A549 (cell line): Measurements from ENCODE around the gene PRDM2. TPM values are rescaled to one million over a fixed set of nuclear protein-coding genes. Genes with fewer than 3 reads are reported as not detected.

ENCODE experiments used
- ATAC-seq, 2 experiments: fragments of 200-7000 bp in 1 of 2; fragments of >200 bp in 1 of 2; cut with Nextera tagmentation in 1 of 2; cut with Tn5 transposase in 1 of 2; 3 replicates each; pipeline versions ENCODE4 v1.8.0 to v1.9.1; 2018 to 2020; ENCODE audit warnings: mild to moderate bottlenecking in 1 of 2, moderate library complexity in 1 of 2
- CTCF ChIA-PET: fragments of 300-600 bp; sonication (Branson Sonifier 250); formaldehyde crosslinking; extraction: SDS; loops from one replicate; lab custom pipeline; 2021; ENCODE audit warnings: antibody characterized with exemption, inconsistent platforms; lab: Yijun Ruan, JAX
- POLR2A ChIA-PET: fragments of 350-600 bp; formaldehyde crosslinking; extraction: SDS; loops from one replicate; lab custom pipeline; 2021; ENCODE audit warnings: antibody characterized with exemption, inconsistent platforms; lab: Yijun Ruan, JAX
- DNase-seq, 2 experiments: peaks; one replicate each; pipeline versions ENCODE4 v3.0.0 to v3.0.0-alpha.2; 2011 to 2016; ENCODE audit warnings: low read depth in 1 of 2, low spot score in 1 of 2
- FAIRE-seq: peaks from 2 replicates; lab custom pipeline; 2011; peaks lifted over from hg19 to GRCh38; lab: Jason Lieb, UNC
- H3K27ac ChIP-seq, 2 experiments: fragments of >200 bp; sonication (Bioruptor Twin); formaldehyde crosslinking; 3 replicates each; pipeline ENCODE4 v1.5.1; 2016 to 2017
- H3K4me1 ChIP-seq: fragments of >200 bp; sonication (Bioruptor Twin); formaldehyde crosslinking; 3 replicates; pipeline ENCODE4 v1.6.1; 2016
- H3K4me2 ChIP-seq: fragments of >200 bp; sonication (Bioruptor Twin); formaldehyde crosslinking; 3 replicates; pipeline ENCODE4 v1.6.1; 2016
- H3K4me3 ChIP-seq: fragments of >200 bp; sonication (Bioruptor Twin); formaldehyde crosslinking; 3 replicates; pipeline ENCODE4 v1.5.1; 2016
- H3K9me3 ChIP-seq: fragments of >200 bp; sonication (Bioruptor Twin); formaldehyde crosslinking; 3 replicates; pipeline ENCODE4 v1.6.1; 2016
- BCL3 ChIP-seq: fragments of >200 bp; sonication (Bioruptor Twin); formaldehyde crosslinking; IDR thresholded peaks from 3 replicates; pipeline ENCODE4 v1.6.1; 2016
- CHD4 ChIP-seq: fragments of 200-600 bp; sonication (generic); IDR thresholded peaks from 2 replicates; pipeline ENCODE4 v1.6.1; 2016; ENCODE audit warnings: antibody characterized with exemption, mild to moderate bottlenecking, borderline replicate concordance
- EHF ChIP-seq: fragments of 250-450 bp; sonication (Bioruptor Pico); IDR thresholded peaks from 2 replicates; pipeline ENCODE4 v1.5.0; 2020; ENCODE audit warnings: mild to moderate bottlenecking
- FOXS1 ChIP-seq: fragments of 250-450 bp; sonication (Bioruptor Pico); IDR thresholded peaks from 2 replicates; pipeline ENCODE4 v1.5.0; 2020; ENCODE audit warnings: mild to moderate bottlenecking, moderate library complexity
- HDAC2 ChIP-seq: fragments of 200-600 bp; sonication (generic); IDR thresholded peaks from 2 replicates; pipeline ENCODE4 v1.6.1; 2016
- HEYL ChIP-seq: fragments of 250-450 bp; sonication (Bioruptor Pico); IDR thresholded peaks from 2 replicates; pipeline ENCODE4 v1.8.0; 2021; ENCODE audit warnings: mild to moderate bottlenecking, moderate library complexity
- HOXA7 ChIP-seq: fragments of 250-450 bp; sonication (Bioruptor Pico); IDR thresholded peaks from 2 replicates; pipeline ENCODE4 v1.5.0; 2020; ENCODE audit warnings: mild to moderate bottlenecking, moderate library complexity
- HOXB5 ChIP-seq: fragments of 250-450 bp; sonication (Bioruptor Pico); IDR thresholded peaks from 2 replicates; pipeline ENCODE4 v1.5.0; 2020; ENCODE audit warnings: mild to moderate bottlenecking, moderate library complexity
- MAFK ChIP-seq: fragments of 450-650 bp; IDR thresholded peaks from 2 replicates; pipeline ENCODE4 v1.6.1; 2014; ENCODE audit not compliant: partially characterized antibody
- POLR2AphosphoS2 ChIP-seq: conservative IDR thresholded peaks from 2 replicates; pipeline ENCODE4 v1.6.1; 2012; ENCODE audit warnings: low read length, improper control_type of control experiment, inconsistent platforms
- RAD21 ChIP-seq, 2 experiments: fragments of >200 bp in 1 of 2; sonication (Bioruptor Twin) in 1 of 2; formaldehyde crosslinking in 1 of 2; IDR thresholded peaks in 1 of 2; conservative IDR thresholded peaks in 1 of 2; 2 replicates in 1 of 2; 3 replicates in 1 of 2; pipeline ENCODE4 v1.6.1; 2012 to 2018; ENCODE audit warnings: inconsistent platforms in 1 of 2
- RCOR1 ChIP-seq: fragments of 150-350 bp; IDR thresholded peaks from 2 replicates; pipeline ENCODE4 v1.6.1; 2014; ENCODE audit warnings: antibody characterized with exemption, low read length, low read depth
- RNF2 ChIP-seq: fragments of 200-600 bp; sonication (generic); IDR thresholded peaks from 2 replicates; pipeline ENCODE4 v1.6.1; 2016; ENCODE audit warnings: low read depth, mild to moderate bottlenecking, antibody characterized with exemption, moderate library complexity, borderline replicate concordance
- ZFP36 ChIP-seq: fragments of 450-650 bp; IDR thresholded peaks from 2 replicates; pipeline ENCODE4 v1.6.1; 2014; ENCODE audit warnings: borderline replicate concordance; ENCODE audit not compliant: partially characterized antibody
- WGBS: methylation state at CpG from one replicate; pipeline ENCODE4 v1.1.6; 2017; ENCODE audit errors: missing lambda C conversion rate; 5-methylcytosine and 5-hydroxymethylcytosine counted together
- polyA plus RNA-seq, 4 experiments: library from polyadenylated mRNA; depleted of rRNA in 3 of 4; stranded (reverse); fragments of >200 nt; fragmentation: RNase III in 1 of 4; extraction: RNeasy Plus Mini Kit Qiagen cat#74134 plus additional on column Dnase treatment in 1 of 4; gene quantifications; 2 replicates in 3 of 4; 3 replicates in 1 of 4; pipeline ENCODE4 v1.2.3, GENCODE V29; 2011 to 2017
- TF ChIP-seq, protein P1 (sequence below): fragments of 250-450 bp; sonication (Bioruptor Pico); IDR thresholded peaks from 2 replicates; pipeline ENCODE4 v1.5.0; 2020; ENCODE audit warnings: low read depth, mild to moderate bottlenecking, moderate library complexity
- TF ChIP-seq, protein P2 (sequence below): fragments of >200 bp; sonication (Bioruptor Twin); formaldehyde crosslinking; IDR thresholded peaks from 2 replicates; pipeline ENCODE4 v1.6.1; 2016
- TF ChIP-seq, protein P3 (sequence below): fragments of 250-450 bp; sonication (Bioruptor Pico); IDR thresholded peaks from 2 replicates; pipeline ENCODE4 v1.5.0; 2021; ENCODE audit warnings: mild to moderate bottlenecking, moderate library complexity, borderline replicate concordance
- TF ChIP-seq, protein P4 (sequence below): fragments of >200 bp; sonication (Bioruptor Twin); formaldehyde crosslinking; IDR thresholded peaks from 3 replicates; pipeline ENCODE4 v1.5.1; 2016

Gene PRDM2
- polyA plus RNA-seq, 2 of the 4 experiments (the other 2 are of a cell fraction), result 7.9 to 8.4 TPM

DNA sequence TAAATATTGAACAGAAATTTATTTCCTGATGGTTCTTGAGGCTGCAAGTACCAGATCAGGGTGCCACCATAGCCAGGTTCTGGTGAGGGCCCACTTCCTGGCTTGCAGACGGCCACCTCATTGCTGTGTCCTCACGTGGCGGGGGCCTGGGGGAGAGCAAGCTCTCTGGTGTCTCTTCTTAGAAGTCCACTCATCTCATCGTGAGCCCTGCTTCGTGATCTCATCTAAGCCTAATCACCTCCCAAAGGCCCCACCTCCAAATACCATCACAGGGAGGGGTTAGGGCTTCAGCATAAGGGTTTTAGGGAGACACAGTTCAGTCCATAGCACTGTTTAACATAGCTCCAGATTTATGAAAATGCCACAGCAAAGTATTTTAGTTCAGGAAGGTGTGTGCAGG lies 119.7 kb downstream of the PRDM2 start:
- ATAC-seq, result no peak
- H3K4me2 ChIP-seq, result no peak overlapping the region
- H3K9me3 ChIP-seq, result no peaks in the 10 kb centered on the region
- no peak overlapping the region for H3K4me3 ChIP-seq
- TF ChIP-seq FOXS1 (CRISPR knock-in tag) (no peak), HOXB5 (CRISPR knock-in tag) (no peak), HDAC2 (no peak), ZFP36 (no peak), HOXA7 (no peak), RAD21 (conservative IDR thresholded peaks at IDR 0.05 in 1 of 2, IDR thresholded peaks at IDR 0.05 in 1 of 2) (no peak), RNF2 (no peak), BCL3 (no peak), CHD4 (no peak), HEYL (CRISPR knock-in tag) (no peak)
- TF ChIP-seq, protein P1, sequence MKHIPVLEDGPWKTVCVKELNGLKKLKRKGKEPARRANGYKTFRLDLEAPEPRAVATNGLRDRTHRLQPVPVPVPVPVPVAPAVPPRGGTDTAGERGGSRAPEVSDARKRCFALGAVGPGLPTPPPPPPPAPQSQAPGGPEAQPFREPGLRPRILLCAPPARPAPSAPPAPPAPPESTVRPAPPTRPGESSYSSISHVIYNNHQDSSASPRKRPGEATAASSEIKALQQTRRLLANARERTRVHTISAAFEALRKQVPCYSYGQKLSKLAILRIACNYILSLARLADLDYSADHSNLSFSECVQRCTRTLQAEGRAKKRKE (CRISPR knock-in tag), result no peak
- TF ChIP-seq, protein P2, sequence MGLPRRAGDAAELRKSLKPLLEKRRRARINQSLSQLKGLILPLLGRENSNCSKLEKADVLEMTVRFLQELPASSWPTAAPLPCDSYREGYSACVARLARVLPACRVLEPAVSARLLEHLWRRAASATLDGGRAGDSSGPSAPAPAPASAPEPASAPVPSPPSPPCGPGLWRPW, result no peak
- POLR2A ChIA-PET, result no interaction called here
- FAIRE-seq, result no peak
- H3K27ac ChIP-seq, result no peak overlapping the region
- DNase-seq, result no peak
- CTCF ChIA-PET, result no interaction called here
- 70% methylated on average over 2 of the region's 5 CpGs for WGBS
- H3K4me1 ChIP-seq, result no peaks in the 10 kb centered on the region

DNA sequence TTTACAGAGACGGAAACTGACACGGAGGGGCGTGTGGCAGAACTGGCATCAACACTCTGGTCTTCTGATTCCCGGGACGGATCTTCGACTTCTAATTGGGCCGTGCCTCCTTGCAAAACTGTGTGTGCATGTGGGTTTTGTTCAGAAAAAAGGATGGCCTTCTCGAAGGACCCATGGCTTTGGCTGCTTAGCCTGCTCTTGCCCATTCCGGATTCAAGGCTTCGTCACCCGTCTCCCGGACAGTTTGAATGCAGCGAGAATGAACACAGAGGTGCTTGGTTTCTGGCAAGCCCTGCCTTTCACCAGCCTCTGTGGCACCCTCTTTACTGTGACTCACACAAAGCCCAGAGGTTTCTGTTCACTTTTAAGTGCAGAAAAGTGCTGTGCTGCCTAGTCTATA lies 120.1 kb downstream of the PRDM2 start:
- FAIRE-seq (no peak), DNase-seq (no peak), ATAC-seq (no peak)
- no peak for TF ChIP-seq POLR2AphosphoS2
- no peak for TF ChIP-seq MAFK
- no peak for TF ChIP-seq HEYL (CRISPR knock-in tag)
- TF ChIP-seq, protein P2, result no peak
- TF ChIP-seq, protein P3, sequence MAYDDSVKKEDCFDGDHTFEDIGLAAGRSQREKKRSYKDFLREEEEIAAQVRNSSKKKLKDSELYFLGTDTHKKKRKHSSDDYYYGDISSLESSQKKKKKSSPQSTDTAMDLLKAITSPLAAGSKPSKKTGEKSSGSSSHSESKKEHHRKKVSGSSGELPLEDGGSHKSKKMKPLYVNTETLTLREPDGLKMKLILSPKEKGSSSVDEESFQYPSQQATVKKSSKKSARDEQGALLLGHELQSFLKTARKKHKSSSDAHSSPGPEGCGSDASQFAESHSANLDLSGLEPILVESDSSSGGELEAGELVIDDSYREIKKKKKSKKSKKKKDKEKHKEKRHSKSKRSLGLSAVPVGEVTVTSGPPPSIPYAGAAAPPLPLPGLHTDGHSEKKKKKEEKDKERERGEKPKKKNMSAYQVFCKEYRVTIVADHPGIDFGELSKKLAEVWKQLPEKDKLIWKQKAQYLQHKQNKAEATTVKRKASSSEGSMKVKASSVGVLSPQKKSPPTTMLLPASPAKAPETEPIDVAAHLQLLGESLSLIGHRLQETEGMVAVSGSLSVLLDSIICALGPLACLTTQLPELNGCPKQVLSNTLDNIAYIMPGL (CRISPR knock-in tag), result no peak
- TF ChIP-seq EHF, result no peak
- TF ChIP-seq, protein P4, sequence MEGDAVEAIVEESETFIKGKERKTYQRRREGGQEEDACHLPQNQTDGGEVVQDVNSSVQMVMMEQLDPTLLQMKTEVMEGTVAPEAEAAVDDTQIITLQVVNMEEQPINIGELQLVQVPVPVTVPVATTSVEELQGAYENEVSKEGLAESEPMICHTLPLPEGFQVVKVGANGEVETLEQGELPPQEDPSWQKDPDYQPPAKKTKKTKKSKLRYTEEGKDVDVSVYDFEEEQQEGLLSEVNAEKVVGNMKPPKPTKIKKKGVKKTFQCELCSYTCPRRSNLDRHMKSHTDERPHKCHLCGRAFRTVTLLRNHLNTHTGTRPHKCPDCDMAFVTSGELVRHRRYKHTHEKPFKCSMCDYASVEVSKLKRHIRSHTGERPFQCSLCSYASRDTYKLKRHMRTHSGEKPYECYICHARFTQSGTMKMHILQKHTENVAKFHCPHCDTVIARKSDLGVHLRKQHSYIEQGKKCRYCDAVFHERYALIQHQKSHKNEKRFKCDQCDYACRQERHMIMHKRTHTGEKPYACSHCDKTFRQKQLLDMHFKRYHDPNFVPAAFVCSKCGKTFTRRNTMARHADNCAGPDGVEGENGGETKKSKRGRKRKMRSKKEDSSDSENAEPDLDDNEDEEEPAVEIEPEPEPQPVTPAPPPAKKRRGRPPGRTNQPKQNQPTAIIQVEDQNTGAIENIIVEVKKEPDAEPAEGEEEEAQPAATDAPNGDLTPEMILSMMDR, result no peak
- no peak for TF ChIP-seq RCOR1
- ChIA-PET POLR2A (no interaction called here), CTCF (no interaction called here)
- Histone ChIP-seq H3K9me3 (no peaks in the 10 kb centered on the region), H3K27ac (no peak overlapping the region), H3K4me2 (no peak overlapping the region), H3K4me1 (no peaks in the 10 kb centered on the region), H3K4me3 (no peak overlapping the region)
- WGBS, result 96% methylated on average over 12 of the region's 13 CpGs
